ENCODE results near the gene OR51B6.
"Not testable (repeated sequence)": the region's sequence is repeated elsewhere in the genome, so short reads cannot be mapped to it uniquely, and the experiment has no call there.

Gene OR51B6

DNA sequence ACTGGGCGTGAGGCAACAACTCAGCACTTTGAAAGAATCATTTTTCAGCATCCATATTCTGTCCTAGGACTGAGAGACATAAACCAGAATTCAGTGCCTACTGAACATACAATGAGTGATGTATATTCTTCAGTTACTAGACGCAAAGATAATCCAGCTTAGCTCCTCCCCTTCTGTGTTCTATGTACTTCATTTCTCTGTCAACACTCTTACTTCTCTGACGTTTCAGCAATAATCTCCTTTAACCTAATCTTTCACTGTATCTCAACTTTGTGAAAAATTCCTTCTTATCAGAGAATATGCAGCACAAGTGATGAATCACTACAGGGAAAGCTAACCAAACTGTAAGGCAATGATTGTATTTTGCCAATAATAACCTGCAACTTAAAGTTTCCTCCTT, 5.5 kb upstream of the OR51B6 start:
- TF ChIP-seq, protein P1, sequence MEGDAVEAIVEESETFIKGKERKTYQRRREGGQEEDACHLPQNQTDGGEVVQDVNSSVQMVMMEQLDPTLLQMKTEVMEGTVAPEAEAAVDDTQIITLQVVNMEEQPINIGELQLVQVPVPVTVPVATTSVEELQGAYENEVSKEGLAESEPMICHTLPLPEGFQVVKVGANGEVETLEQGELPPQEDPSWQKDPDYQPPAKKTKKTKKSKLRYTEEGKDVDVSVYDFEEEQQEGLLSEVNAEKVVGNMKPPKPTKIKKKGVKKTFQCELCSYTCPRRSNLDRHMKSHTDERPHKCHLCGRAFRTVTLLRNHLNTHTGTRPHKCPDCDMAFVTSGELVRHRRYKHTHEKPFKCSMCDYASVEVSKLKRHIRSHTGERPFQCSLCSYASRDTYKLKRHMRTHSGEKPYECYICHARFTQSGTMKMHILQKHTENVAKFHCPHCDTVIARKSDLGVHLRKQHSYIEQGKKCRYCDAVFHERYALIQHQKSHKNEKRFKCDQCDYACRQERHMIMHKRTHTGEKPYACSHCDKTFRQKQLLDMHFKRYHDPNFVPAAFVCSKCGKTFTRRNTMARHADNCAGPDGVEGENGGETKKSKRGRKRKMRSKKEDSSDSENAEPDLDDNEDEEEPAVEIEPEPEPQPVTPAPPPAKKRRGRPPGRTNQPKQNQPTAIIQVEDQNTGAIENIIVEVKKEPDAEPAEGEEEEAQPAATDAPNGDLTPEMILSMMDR (IDR thresholded peaks at IDR 0.05; ENCODE audit: low read depth, low read length, missing control alignments) = no peak
- H3K4me3 ChIP-seq (replicated peaks; ENCODE audit: low read depth, low read length) = no peak overlapping the region
- no peak for DNase-seq (ENCODE audit: extremely low read depth, low read depth)

DNA sequence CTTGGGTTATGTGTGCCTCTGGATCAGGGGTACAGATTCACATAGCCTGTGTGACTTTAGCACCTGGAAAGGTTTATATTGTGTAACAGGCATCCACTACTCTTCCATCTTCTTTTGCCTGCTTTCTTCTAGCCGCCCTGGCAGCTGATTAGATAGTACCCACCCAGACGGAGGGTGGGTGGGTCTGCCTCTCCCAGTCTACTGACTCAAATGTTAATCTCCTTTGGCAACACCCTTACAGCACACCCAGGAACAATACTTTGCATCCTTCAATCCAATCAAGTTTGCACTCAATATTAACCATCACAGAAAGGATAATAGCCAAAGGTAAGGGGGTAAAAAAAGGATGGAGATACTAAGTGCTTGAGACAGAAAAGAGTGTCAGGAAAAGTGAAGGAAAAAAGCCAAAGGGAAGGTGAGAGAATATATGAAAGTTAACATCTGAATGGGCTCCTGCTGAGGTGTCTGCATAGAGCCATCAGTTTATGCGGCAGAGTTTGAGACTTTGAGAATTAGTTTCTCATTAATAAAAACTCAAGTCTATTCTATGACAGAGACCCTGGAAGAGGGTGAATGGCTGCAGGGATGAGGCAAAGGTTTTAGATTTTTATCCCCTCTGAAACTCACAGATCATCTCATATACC, 2.6 kb upstream of the OR51B6 start:
- no peak overlapping the region for H3K4me3 ChIP-seq (replicated peaks; ENCODE audit: low read depth, low read length)
- TF ChIP-seq, protein P1 (IDR thresholded peaks at IDR 0.05; ENCODE audit: low read depth, low read length, missing control alignments) = no peak
- no peak for DNase-seq (ENCODE audit: extremely low read depth, low read depth)

DNA sequence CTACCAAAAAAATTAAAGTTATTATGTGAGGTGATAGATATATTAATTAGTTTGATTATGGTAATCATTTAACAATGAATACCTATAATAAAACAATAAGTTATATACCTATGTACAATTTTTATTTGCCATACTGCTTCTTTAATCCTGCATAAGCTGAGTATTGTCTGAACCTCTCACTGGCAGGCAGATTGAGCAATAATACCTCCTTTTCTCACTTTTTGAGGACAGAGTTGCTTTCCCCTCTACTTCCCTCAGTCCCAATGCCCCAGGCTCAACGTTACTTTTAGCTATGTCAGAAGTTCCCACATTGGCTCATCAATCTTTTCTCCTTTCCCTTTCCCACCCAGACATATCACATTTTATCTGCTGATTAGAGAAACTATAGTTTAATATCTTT, 1.8 kb upstream of the OR51B6 start:
- no peak for DNase-seq (ENCODE audit: extremely low read depth, low read depth)
- no peak overlapping the region for H3K4me3 ChIP-seq (replicated peaks; ENCODE audit: low read depth, low read length)
- TF ChIP-seq, protein P1 (IDR thresholded peaks at IDR 0.05; ENCODE audit: low read depth, low read length, missing control alignments) = no peak

DNA sequence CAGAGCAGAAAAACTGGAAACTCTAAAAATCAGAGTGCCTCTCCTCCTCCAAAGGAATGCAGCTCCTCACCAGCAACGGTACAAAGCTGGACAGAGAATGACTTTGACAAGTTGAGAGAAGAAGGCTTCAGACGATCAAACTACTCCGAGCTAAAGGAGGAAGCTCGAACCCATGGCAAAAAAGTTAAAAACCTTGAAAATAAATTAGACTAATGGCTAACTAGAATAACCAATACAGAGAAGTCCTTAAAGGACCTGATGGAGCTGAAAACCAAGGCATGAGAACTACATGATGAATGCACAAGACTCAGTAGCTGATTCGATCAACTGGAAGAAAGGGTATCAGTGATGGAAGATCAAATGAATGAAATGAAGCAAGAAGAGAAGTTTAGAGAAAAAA, 4.7 kb downstream of the OR51B6 start:
- DNase-seq (ENCODE audit: extremely low read depth, low read depth); H3K4me3 ChIP-seq (replicated peaks; ENCODE audit: low read depth, low read length): not testable (repeated sequence)

DNA sequence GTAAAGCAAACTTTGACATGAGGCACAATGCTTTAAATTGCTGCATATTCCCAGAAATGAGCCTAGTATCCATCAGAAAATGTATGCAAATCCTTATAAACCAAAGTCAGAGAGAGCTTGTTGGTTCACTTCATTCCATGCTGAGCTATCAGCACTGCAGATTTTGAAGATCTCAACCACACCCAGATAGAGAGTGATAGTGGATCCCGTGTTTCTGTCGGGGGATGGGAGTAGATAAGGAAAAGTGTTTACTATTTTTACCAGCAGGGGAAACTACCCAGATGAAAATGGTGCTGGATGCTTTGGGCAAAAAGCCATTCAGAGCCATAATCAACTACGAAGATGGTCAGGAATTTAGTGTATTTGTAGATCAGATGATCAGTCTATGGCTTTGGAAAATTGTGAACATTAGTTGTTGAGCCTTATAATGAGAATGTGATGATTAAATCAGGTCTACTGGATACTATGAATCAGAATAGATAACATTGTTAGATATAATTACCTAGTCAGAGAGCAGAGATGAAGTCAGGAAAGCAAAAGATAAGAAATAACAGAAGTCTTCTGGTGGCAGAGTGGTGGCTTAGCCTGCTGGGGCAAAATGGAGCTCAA, 10.8 kb downstream of the OR51B6 start:
- TF ChIP-seq, protein P1 (IDR thresholded peaks at IDR 0.05; ENCODE audit: low read depth, low read length, missing control alignments) = no peak
- H3K4me3 ChIP-seq (replicated peaks; ENCODE audit: low read depth, low read length) = no peak overlapping the region
- DNase-seq (ENCODE audit: extremely low read depth, low read depth) = no peak

DNA sequence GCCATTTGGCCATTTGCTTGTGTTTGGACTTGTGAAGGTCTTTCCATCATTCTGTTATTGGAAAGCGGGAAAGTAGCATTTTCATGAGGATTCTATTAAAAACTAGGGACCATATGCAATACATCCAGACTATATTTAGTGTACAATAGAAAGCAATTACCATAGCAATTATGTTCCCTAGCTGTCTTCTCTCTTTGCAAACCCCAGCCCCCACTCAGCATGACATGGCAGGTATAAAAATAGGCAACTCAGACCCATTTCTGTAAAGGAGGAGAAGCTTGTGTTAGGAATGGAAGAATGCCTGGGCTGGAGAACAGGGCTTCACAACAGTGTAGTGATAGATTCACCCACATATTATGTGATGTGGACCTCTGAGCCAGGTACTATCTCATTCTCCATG, 12.4 kb downstream of the OR51B6 start:
- no peak for DNase-seq (ENCODE audit: extremely low read depth, low read depth)
- H3K4me3 ChIP-seq (replicated peaks; ENCODE audit: low read depth, low read length) = no peak overlapping the region
- TF ChIP-seq, protein P1 (IDR thresholded peaks at IDR 0.05; ENCODE audit: low read depth, low read length, missing control alignments) = no peak

DNA sequence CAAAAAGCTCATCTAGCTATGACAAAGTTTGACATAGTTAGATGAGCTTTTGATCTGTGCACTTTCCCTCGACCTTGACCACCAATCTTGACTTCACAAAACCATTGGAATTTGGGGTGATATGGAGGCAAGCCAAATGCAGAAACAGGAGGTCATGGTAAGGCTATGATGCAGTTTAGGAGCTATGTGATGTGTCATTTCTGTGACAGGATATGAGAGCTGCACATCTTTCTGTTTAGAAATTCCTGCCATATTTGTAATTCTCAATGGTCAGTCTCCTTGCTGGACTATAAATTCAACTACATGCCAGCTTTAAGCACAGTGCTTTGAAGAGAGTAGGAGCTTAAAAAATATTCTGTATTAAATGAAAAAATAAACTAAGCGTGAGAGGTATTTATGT, 12.9 kb downstream of the OR51B6 start:
- TF ChIP-seq, protein P1 (IDR thresholded peaks at IDR 0.05; ENCODE audit: low read depth, low read length, missing control alignments) = no peak
- H3K4me3 ChIP-seq (replicated peaks; ENCODE audit: low read depth, low read length) = no peak overlapping the region
- DNase-seq (ENCODE audit: extremely low read depth, low read depth) = no peak

DNA sequence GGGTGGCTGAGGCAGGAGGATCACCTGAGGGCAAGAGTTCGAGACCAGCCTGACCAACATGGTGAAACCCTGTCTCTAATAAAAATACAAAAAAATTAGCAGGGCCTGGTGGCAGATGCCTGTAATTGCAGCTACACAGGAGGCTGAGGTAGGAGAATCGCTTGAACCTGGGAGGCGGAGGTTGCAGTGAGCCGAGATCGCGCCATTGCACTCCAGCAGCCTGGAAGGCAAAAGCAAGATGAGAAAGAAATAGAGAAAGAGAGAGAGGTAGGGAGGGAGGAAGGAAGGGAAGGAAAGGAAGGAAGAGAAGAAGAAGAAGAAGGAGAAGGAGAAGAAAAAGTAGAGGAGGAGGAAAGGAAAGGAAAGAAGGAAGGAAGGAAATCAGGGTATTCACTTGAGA, 15.1 kb downstream of the OR51B6 start:
- not testable (repeated sequence) for DNase-seq (ENCODE audit: extremely low read depth, low read depth)

More for the DNA sequence above, 15.1 kb downstream of the OR51B6 start:
- not testable (repeated sequence) for H3K4me3 ChIP-seq (replicated peaks; ENCODE audit: low read depth, low read length)
